GM21526 (cell line): ENCODE results near the gene ANP32A.
"Not testable (repeated sequence)": the region's sequence is repeated elsewhere in the genome, so short reads cannot be mapped to it uniquely, and the experiment has no call there.

Experiments used
- ATAC-seq: cut with Tn5 transposase; IDR thresholded peaks from one replicate; pipeline ENCODE4 v1.9.1; 2021; ENCODE audit warnings: moderate library complexity; ENCODE audit not compliant: unreplicated experiment, low FRiP score

The ANP32A gene

DNA sequence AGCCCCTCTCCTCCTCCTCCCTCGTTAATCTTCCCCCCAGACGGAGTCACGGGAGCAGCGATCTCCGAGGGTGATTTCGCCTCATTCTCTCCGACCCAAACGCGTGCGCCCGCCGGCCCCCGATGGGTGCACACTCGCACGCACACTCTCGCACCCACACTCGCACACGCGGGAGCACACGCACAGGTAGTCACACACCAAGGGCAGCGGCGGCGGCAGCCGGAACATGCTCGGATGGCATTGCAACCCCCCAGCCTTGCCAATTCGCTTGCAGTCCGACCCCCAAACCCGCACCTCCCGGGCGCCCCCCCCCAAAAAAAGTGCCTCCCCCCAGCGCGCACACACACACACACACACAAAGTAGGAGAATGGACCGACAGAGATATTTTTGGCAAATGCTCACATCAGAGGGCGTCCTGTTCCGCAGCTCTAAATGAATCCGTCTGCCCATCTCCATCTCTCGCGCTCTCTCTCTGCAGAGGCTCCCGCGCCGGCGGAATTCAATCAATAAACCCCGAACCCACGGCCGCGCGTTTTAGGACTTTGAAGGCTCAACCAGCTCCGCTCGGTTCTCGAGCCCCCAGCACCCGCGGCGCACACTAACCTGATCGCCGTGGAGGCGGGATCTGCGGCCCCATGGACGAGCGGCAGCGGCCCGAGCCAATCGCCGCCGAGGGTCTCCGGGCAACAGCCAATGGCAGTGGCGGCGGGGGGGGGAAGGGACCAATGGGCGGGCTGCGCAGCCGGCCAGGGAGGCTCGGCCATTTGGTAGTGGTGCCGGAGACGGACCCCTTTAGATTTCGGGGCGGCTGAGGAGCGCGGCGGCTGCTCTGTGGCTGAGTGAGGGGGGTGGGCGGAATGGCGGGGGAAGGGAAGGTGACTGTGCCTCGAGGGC is at the start of gene ANP32A:
Gene ANP32A (minus strand): TSS at position 601 of the 895 bp plus-strand sequence. CDS start 144 bp downstream, at position 457.
- peak; percentile 44 for ATAC-seq

DNA sequence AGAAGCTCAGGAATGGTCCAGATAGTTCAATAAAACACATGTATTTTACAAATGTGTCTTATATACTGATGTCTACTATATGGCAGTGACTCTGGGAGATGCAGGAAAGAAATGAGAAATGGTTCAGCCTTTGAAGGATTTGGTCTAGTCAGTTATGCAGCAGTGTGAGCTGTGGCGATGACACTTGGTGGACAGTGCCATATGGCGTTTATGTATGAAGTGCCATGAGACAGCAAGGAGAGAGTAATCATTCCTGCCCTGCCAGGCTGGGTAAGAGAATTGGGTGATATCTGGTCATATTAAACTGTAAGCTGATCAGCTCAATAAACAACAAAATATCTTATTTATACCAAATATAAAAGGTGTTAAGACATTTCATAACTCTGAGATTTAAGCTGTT is 47.6 kb upstream of the ANP32A start:
- no peak for ATAC-seq

DNA sequence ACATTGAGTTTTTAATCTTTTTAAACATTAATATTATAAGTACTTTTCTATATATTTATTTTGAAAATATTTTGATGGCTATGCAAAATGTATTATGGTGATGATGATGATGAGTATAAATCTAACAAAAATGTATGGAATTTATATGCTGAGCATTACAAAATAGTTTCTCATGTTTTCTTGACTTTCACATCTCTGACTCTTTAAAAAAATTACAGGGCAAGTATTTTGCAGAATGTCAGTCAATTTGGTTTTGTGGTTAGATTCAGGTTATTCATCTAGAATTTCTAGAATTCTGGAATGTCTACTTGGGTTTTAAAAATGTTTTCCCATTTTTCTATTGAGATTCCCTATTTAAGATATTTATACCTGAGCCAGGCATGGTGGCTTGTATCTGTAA is 41.7 kb upstream of the ANP32A start:
- ATAC-seq = no peak

DNA sequence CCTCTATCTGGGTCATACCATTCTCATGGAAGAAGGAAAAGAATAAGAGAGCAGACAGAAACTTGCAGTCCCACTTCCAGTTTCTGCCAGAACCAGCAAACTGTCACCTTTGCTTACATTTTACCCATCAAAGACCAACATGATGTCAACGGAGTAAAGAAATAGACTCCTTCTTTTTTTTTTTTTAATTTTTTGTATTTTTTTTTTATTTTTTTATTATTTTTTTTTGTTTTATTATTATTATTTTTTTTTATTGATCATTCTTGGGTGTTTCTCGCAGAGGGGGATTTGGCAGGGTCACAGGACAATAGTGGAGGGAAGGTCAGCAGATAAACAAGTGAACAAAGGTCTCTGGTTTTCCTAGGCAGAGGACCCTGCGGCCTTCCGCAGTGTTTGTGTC is 38.0 kb upstream of the ANP32A start:
- not testable (repeated sequence) for ATAC-seq

DNA sequence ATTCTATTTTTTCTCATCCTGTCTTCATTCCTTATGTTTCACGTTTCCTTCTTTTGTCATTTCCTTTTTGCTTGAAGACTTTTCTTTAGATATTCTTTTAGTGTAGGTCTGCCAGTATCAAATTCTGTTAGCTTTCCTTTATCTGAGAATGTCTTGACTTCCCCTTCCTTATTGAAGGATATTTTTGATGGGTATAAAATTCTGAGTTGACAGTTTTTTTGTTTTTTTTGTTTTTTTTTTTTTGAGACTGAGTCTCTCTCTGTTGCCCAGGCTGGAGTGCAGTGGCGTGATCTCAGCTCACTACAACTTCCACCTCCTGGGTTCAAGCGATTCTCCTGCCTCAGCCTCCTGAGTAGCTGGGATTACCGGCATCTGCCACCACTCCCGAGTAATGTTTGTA is 36.7 kb upstream of the ANP32A start:
- ATAC-seq = not testable (repeated sequence)

- ATAC-seq = no peak
Observed at GRCh38 chr15:68852461-68852860, 31.8 kb upstream of the ANP32A start.

- no peak for ATAC-seq
Observed at GRCh38 chr15:68851971-68852370, 31.3 kb upstream of the ANP32A start.

DNA sequence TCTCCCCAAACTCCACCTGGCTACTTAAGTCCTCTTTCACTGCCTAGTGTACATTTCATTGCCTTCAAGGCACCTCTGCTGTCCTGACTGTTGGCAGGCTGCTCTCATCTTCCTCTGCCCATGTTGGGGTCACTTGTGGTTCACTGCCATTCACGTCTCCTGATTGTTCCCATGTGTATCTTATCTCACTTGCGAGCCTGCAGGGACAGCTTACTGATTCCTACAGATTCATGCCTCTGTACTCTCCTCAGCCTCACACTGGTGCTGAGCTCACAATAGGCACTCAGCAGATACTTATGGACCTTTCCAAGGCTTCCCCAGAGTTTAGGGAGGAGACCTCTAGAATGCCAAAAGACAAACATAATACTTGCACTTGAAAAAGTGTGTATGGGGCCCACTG is 28.8 kb upstream of the ANP32A start:
- no peak for ATAC-seq

GRCh38 chr15:68846851-68847439 is 26.2 kb upstream of the ANP32A start:
- ATAC-seq = no peak

DNA sequence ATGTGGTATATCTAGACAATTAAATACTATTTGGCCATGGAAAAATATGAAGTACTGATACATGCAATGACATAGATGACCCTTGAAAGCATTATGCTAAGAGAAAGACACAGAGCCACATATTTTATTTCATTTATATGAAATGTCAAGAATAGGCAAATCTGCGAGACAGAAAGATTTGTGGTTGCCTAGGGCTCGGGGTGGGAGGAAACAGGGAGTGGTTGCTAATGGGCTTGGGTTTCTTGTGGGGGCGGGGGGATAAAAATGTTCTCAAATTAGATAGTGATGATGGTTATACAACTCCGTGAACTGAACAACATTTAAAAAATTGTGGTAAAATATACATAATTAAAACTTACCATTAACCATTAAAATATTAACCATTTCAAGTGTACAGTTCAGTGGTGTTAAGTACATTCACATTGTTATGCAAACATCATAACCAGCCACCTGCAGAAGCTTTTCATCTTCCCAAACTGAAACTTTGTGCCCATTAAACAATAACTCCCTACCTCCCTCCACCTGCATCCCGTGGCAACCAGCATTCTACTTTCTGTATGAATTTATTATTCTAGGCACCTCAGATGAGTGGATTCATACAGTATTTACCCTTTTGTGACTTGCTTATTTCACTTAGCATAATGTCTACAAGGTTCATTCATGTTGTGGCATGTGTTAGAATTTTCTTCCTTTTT is 24.3 kb upstream of the ANP32A start:
- no peak for ATAC-seq

- no peak for ATAC-seq
Observed at GRCh38 chr15:68843425-68844311, 23.0 kb upstream of the ANP32A start.

DNA sequence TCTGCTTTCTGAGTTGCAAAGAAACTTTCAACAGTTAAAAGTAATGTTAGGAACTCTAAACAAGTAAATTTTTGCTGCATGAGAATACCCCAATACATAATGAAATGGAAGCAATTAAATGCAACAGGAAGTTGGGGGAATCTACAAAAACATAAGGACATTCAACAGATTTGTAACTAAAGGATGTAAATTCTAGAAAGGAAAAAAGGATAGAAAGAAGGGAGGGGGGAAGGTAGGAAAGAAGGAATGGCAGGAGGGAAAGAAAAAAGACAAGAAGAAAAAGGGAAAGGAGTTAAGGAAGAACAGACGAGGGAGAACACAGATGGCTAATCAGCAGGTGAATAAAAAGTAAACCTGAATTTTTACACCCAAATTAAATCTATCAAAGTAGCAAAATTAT is 22.3 kb upstream of the ANP32A start:
- ATAC-seq = no peak

- ATAC-seq = no peak
Observed at GRCh38 chr15:68834346-68834745, 13.7 kb upstream of the ANP32A start.

DNA sequence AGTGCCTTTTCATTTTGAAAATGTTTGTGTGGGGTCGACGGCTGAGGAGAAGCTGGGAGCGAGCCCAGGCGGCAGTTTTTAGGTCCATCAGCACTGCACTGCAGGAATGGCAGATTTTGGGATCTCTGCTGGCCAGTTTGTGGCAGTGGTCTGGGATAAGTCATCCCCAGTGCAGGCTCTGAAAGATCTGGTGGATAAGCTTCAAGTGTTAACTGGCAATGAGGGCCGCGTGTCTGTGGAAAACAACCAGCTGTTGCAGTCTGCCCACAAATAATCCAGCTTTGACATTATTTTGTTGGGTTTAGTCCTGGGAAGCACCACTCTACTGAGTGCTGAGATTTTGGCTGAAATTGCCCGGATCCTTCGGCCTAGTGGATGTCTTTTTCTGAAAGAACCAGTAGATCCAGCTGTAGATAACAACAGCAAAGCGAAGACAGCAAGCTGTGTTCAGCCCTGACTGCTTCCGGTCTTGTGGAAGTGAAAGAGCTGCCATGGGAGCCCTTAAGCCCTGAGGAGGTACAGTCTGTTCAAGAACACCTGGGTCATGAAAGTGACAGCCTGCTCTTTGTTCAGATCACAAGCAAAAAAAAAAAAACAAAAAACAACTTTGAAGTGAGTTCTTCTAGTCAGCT is 13.1 kb upstream of the ANP32A start:
- no peak for ATAC-seq

- no peak for ATAC-seq
Observed at GRCh38 chr15:68830141-68830785, 9.6 kb upstream of the ANP32A start.

DNA sequence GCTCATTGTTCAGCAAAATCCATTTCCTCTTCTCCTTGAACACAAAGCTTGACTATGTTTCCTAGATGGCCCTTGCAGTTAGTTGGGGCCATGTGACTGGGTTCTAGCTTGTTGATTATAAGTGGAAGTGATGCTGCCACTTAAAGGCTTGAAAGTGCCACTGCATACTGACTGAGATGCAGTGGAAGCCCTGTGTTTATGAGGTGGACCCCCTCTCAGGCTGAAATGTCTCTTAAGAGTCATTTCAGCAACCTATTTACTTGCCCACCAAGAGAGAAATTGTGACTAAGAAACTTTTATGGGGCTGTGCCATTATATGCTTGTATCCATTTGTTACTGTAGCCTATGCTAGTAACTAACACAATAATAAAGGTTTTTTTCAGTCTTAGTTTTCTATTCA is 8.4 kb upstream of the ANP32A start:
- peak; percentile 69 for ATAC-seq

- no peak for ATAC-seq
Observed at GRCh38 chr15:68823561-68823960, 2.9 kb upstream of the ANP32A start.

DNA sequence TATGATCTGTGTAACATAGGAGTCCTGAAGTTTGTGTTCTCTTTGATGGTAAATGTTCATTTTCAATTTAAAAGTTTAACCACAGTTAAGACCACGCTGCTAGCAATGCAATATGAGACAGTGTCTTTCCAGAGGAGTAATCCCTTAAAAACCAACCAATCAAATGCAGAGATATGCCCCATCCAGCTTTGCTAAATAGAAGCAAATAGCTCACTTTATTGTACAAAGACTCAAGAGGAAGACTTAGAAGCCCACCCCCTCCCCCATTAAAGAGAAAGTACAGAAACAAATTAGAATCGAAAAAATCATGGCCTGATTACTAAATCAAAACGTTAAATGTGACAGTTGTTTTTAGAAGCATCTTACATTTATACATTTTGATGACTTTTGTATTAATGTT is 2.1 kb upstream of the ANP32A start:
- ATAC-seq = no peak

DNA sequence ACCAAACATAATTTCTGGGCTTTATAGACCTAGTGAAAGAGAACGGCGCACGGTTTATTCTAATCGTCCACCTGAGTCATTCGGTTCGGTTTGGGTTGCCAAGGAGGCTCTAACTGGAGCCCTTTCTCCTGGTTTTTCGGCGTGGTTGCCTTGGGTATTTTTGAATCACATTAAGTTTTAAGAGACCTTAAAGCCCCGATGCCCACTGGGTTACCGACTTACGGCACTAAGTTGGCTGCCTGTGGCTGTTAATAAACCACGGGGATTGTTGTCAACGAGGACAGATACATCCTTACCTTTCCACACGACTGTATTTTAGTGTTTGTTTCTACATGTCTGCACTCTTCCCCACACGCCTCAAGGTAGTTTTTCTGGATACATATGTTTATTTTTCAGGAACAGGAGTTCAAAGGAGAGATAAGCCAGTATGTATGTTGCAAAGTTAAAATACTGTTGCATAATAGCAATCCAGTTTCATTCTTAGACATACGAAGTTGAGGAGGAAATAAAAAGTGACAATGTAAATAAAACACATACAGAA is 1.2 kb upstream of the ANP32A start:
- ATAC-seq = no peak
